IMR-90 (cell line): ENCODE data around the gene KCTD4. TPM values are rescaled to one million over a fixed set of nuclear protein-coding genes. Genes with fewer than 3 reads are reported as not detected.

Experiments used
- ATAC-seq: fragments of 200-7000 bp; cut with Tn5 transposase; 2 replicates; pipeline ENCODE4 v1.9.1; 2020; ENCODE audit warnings: low read depth, mild to moderate bottlenecking, moderate library complexity
- BruUV-seq: library from RNA; stranded (reverse); fragments of 400-500 nt; replicated peaks from 2 replicates; lab custom pipeline; 2021; lab: Mats Ljungman, UMichigan
- CTCF ChIA-PET: fragments of 300-600 bp; formaldehyde crosslinking; extraction: SDS; loops from one replicate; lab custom pipeline; 2021; ENCODE audit warnings: antibody characterized with exemption; lab: Yijun Ruan, JAX
- POLR2A ChIA-PET: fragments of 300-600 bp; sonication (Branson Sonifier 250); formaldehyde crosslinking; loops from one replicate; lab custom pipeline; 2022; ENCODE audit warnings: antibody characterized with exemption; ENCODE audit not compliant: unreplicated experiment; lab: Charles Lee
- DNase-seq: peaks from one replicate; pipeline ENCODE4 v3.0.0; 2013
- H2AFZ ChIP-seq: replicated peaks from 2 replicates; pipeline ENCODE3; 2013; ENCODE audit warnings: low read length, mild to moderate bottlenecking; ENCODE audit not compliant: poor library complexity
- H2AK5ac ChIP-seq: 2 replicates; pipeline ENCODE4 v1.6.1; 2013; ENCODE audit warnings: low read depth, low read length, inconsistent platforms
- H2AK9ac ChIP-seq: replicated peaks from 2 replicates; pipeline ENCODE3; 2013; ENCODE audit warnings: mild to moderate bottlenecking, low read depth, low read length, moderate library complexity; ENCODE audit not compliant: poor library complexity
- H2BK120ac ChIP-seq: 2 replicates; pipeline ENCODE4 v1.6.1; 2013; ENCODE audit warnings: low read depth, low read length, inconsistent platforms
- H2BK15ac ChIP-seq: 3 replicates; pipeline ENCODE4 v1.6.1; 2013; ENCODE audit warnings: low read depth, low read length, inconsistent platforms
- H2BK20ac ChIP-seq: 2 replicates; pipeline ENCODE4 v1.6.1; 2013; ENCODE audit warnings: low read depth, mild to moderate bottlenecking, inconsistent platforms, low read length, moderate library complexity
- H2BK5ac ChIP-seq: 2 replicates; pipeline ENCODE4 v1.6.1; 2013; ENCODE audit warnings: mild to moderate bottlenecking, low read depth, low read length, inconsistent platforms; ENCODE audit not compliant: poor library complexity, severe bottlenecking
- H3K14ac ChIP-seq: replicated peaks from 2 replicates; pipeline ENCODE4 v1.6.1; 2013; ENCODE audit warnings: low read depth, low read length, inconsistent platforms
- H3K18ac ChIP-seq: 2 replicates; pipeline ENCODE4 v1.6.1; 2013; ENCODE audit warnings: low read depth, low read length, control low read depth
- H3K23ac ChIP-seq: 2 replicates; pipeline ENCODE4 v1.6.1; 2013; ENCODE audit warnings: low read depth, low read length, inconsistent platforms
- H3K27ac ChIP-seq: 2 replicates; pipeline ENCODE4 v1.5.1; 2013; ENCODE audit warnings: mild to moderate bottlenecking, control low read depth, low read length; ENCODE audit not compliant: insufficient read depth
- H3K27me3 ChIP-seq: 2 replicates; pipeline ENCODE4 v1.6.1; 2013; ENCODE audit warnings: low read length; ENCODE audit not compliant: control insufficient read depth, insufficient read depth
- H3K36me3 ChIP-seq: 2 replicates; pipeline ENCODE4 v1.6.1; 2013; ENCODE audit warnings: low read length, mixed read lengths; ENCODE audit not compliant: control insufficient read depth, insufficient read depth
- H3K4ac ChIP-seq: 2 replicates; pipeline ENCODE4 v1.6.1; 2013; ENCODE audit warnings: low read depth, low read length, inconsistent platforms
- H3K4me1 ChIP-seq: 2 replicates; pipeline ENCODE4 v1.6.1; 2013; ENCODE audit warnings: low read length, mixed read lengths; ENCODE audit not compliant: control insufficient read depth, insufficient read depth
- H3K4me2 ChIP-seq: 2 replicates; pipeline ENCODE4 v1.6.1; 2013; ENCODE audit warnings: low read depth, mild to moderate bottlenecking, control low read depth, low read length, moderate library complexity
- H3K4me3 ChIP-seq: 2 replicates; pipeline ENCODE4 v1.5.1; 2013; ENCODE audit warnings: low read depth, mild to moderate bottlenecking, control low read depth, low read length, moderate library complexity; ENCODE audit not compliant: insufficient read depth
- H3K56ac ChIP-seq: 2 replicates; pipeline ENCODE4 v1.6.1; 2013; ENCODE audit warnings: low read length, inconsistent platforms; ENCODE audit not compliant: insufficient read depth; ENCODE audit errors: extremely low read depth
- H3K79me1 ChIP-seq, 2 experiments: 2 replicates each; pipeline ENCODE4 v1.6.1; 2013; ENCODE audit warnings: low read length in 2 of 2, inconsistent platforms in 1 of 2, low read depth in 1 of 2
- H3K9ac ChIP-seq: 2 replicates; pipeline ENCODE4 v1.6.1; 2013; ENCODE audit warnings: low read depth, low read length, control low read depth
- H3K9me1 ChIP-seq: 2 replicates; pipeline ENCODE4 v1.6.1; 2013; ENCODE audit warnings: low read length, inconsistent platforms; ENCODE audit not compliant: insufficient read depth
- H3K9me3 ChIP-seq: 2 replicates; pipeline ENCODE4 v1.6.1; 2013; ENCODE audit warnings: low read length; ENCODE audit not compliant: control insufficient read depth, insufficient read depth
- H4K20me1 ChIP-seq: 2 replicates; pipeline ENCODE4 v1.6.1; 2013; ENCODE audit warnings: low read length, inconsistent platforms; ENCODE audit not compliant: insufficient read depth
- H4K5ac ChIP-seq: 2 replicates; pipeline ENCODE4 v1.6.1; 2013; ENCODE audit warnings: mild to moderate bottlenecking, low read depth, low read length, control low read depth
- H4K8ac ChIP-seq, 2 experiments: 2 replicates each; pipeline ENCODE4 v1.6.1; 2013; ENCODE audit warnings: low read depth in 2 of 2, low read length in 2 of 2, control low read depth in 1 of 2, inconsistent platforms in 1 of 2
- H4K91ac ChIP-seq: 2 replicates; pipeline ENCODE4 v1.6.1; 2013; ENCODE audit warnings: low read depth, low read length, inconsistent platforms; ENCODE audit not compliant: insufficient read depth
- CHD1 ChIP-seq: IDR thresholded peaks from 2 replicates; pipeline ENCODE4 v1.6.1; 2012; ENCODE audit warnings: low read depth, low read length, improper control_type of control experiment
- FOS ChIP-seq: fragments of 150-350 bp; IDR thresholded peaks from 2 replicates; pipeline ENCODE4 v1.6.1; 2016; ENCODE audit warnings: low read depth, low read length
- MAFK ChIP-seq: IDR thresholded peaks from 2 replicates; pipeline ENCODE4 v1.6.1; 2012; ENCODE audit warnings: low read depth, low read length, improper control_type of control experiment
- MAZ ChIP-seq: IDR thresholded peaks from 2 replicates; pipeline ENCODE4 v1.6.1; 2012; ENCODE audit warnings: low read depth, mild to moderate bottlenecking, low read length, improper control_type of control experiment, moderate library complexity, borderline replicate concordance
- NFE2L2 ChIP-seq: fragments of 150-350 bp; IDR thresholded peaks from 2 replicates; pipeline ENCODE4 v1.6.1; 2016; ENCODE audit warnings: low read depth, mild to moderate bottlenecking, low read length
- POLR2A ChIP-seq: IDR thresholded peaks from 2 replicates; pipeline ENCODE4 v1.6.1; 2012; ENCODE audit warnings: mild to moderate bottlenecking, low read depth, low read length
- RCOR1 ChIP-seq: IDR thresholded peaks from 2 replicates; pipeline ENCODE4 v1.6.1; 2012; ENCODE audit warnings: mild to moderate bottlenecking, low read length, improper control_type of control experiment; ENCODE audit not compliant: insufficient replicate concordance
- SMC3 ChIP-seq: fragments of 150-350 bp; IDR thresholded peaks from 2 replicates; pipeline ENCODE4 v1.6.1; 2016; ENCODE audit warnings: low read depth, mild to moderate bottlenecking, antibody characterized with exemption, low read length, moderate library complexity
- WGBS, 2 experiments: methylation state at CpG; one replicate each; pipeline versions ENCODE4 v1.1.5 to v1.1.7; 2013; ENCODE audit warnings: missing lambda C conversion rate in 2 of 2; ENCODE audit not compliant: insufficient read length in 1 of 2; ENCODE audit errors: extremely low coverage in 2 of 2; 5-methylcytosine and 5-hydroxymethylcytosine counted together
- dilution Hi-C: fragments of 300-500 bp; cut with HindIII; formaldehyde crosslinking; loops from one replicate; pipeline ENCODE4 v1.14.3; 2018; ENCODE audit warnings: low sequenced_read_pairs; ENCODE audit not compliant: unreplicated experiment
- in situ Hi-C: fragments of 300-500 bp; cut with MboI; formaldehyde crosslinking; loops from 3 replicates; pipeline ENCODE4 v1.14.3; 2019; ENCODE audit warnings: low sequenced_read_pairs, inconsistent platforms, mixed read lengths
- intact Hi-C: fragments of 100-400 bp; cut with micrococcal nuclease; formaldehyde crosslinking; loops from 2 replicates; pipeline ENCODE4 v1.10.0; 2022
- polyA plus RNA-seq, 3 experiments: library from polyadenylated mRNA; depleted of rRNA; stranded (reverse); fragments of >200 nt; gene quantifications; 2 replicates each; pipeline ENCODE4 v1.2.3, GENCODE V29; 2012; ENCODE audit warnings: low replicate concordance in 1 of 3
- total RNA-seq: library from RNA; depleted of rRNA; stranded (reverse); fragments of >200 nt; gene quantifications from 2 replicates; pipeline ENCODE4 v1.2.3, GENCODE V29; 2012
- TF ChIP-seq, protein P1 (sequence below): conservative IDR thresholded peaks from 2 replicates; pipeline ENCODE4 v1.5.1; 2012; ENCODE audit warnings: mild to moderate bottlenecking, low read depth, low read length, improper control_type of control experiment

Gene KCTD4
- total and polyA plus RNA-seq, 2 of the 4 experiments (the other 2 are of a cell fraction): 0.53 to 0.72 TPM

DNA sequence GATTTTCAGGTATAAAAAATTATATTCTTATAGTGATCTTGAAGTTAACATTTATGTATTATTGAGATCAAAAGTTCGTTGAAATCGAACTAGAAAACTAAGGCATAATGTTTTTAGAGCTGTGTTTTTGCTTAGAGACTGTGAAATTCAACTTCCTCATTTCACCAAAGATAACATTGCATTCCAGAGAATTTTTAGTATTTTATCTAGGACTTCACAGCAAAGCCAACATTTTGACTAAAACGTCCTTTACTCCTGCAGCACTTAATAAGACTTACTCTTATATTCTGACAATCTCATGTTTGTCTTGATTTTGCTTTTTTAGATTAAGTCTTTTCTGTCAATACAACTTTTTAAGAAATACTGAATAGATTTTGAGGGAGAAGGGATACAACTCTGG, 4.7 kb downstream of the KCTD4 start:
- DNase-seq: no peak

More for the DNA sequence above, 4.7 kb downstream of the KCTD4 start:
- Histone ChIP-seq H2BK5ac (peak overlapping the region; percentile 89), H3K4me3 (no peak overlapping the region), H3K36me3 (peaks cover 2% of the 10 kb centered on the region; the same call in 1 of the 2 replicates), H3K4me2 (no peak overlapping the region), H3K18ac (no peak overlapping the region; the same call in 1 of the 2 replicates), H3K27ac (peak overlapping the region; percentile 16; the same call in 1 of the 2 replicates), H3K9me1 (peaks cover 11% of the 10 kb centered on the region), H3K9me3 (no peaks in the 10 kb centered on the region), H4K91ac (no peak overlapping the region), H2BK15ac (no peak overlapping the region), H2AFZ (no peak overlapping the region), H2AK5ac (no peak overlapping the region), H4K20me1 (no peaks in the 10 kb centered on the region), H3K14ac (no peak overlapping the region), H3K4ac (no peak overlapping the region), H2AK9ac (no peak overlapping the region), H2BK20ac (no peak overlapping the region), H4K8ac (no peak overlapping the region), H4K5ac (no peak overlapping the region), H3K56ac (no peak overlapping the region), H3K9ac (no peak overlapping the region), H3K23ac (no peak overlapping the region), H3K79me1 (peaks cover 19 to 41% of the 10 kb centered on the region in 2 experiments; a peak in 3 of 4 replicates), H2BK120ac (no peak overlapping the region), H3K27me3 (no peaks in the 10 kb centered on the region), H3K4me1 (peaks cover 7% of the 10 kb centered on the region)
- TF ChIP-seq NFE2L2: no peak
- TF ChIP-seq SMC3: no peak
- TF ChIP-seq MAFK: no peak
- TF ChIP-seq, protein P1, sequence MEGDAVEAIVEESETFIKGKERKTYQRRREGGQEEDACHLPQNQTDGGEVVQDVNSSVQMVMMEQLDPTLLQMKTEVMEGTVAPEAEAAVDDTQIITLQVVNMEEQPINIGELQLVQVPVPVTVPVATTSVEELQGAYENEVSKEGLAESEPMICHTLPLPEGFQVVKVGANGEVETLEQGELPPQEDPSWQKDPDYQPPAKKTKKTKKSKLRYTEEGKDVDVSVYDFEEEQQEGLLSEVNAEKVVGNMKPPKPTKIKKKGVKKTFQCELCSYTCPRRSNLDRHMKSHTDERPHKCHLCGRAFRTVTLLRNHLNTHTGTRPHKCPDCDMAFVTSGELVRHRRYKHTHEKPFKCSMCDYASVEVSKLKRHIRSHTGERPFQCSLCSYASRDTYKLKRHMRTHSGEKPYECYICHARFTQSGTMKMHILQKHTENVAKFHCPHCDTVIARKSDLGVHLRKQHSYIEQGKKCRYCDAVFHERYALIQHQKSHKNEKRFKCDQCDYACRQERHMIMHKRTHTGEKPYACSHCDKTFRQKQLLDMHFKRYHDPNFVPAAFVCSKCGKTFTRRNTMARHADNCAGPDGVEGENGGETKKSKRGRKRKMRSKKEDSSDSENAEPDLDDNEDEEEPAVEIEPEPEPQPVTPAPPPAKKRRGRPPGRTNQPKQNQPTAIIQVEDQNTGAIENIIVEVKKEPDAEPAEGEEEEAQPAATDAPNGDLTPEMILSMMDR: no peak
- no peak for TF ChIP-seq POLR2A
- no peak for TF ChIP-seq MAZ
- no peak for TF ChIP-seq CHD1
- no peak for TF ChIP-seq FOS
- TF ChIP-seq RCOR1: no peak
- CTCF ChIA-PET: no interaction called here
- intact Hi-C loops (loop anchor here (5.0 kb wide), 1 partner anchor 74 kb away; the partner anchor contains the start of gene GTF2F2), in situ Hi-C loops (no loop called here), dilution Hi-C loops (no loop called here)
- POLR2A ChIA-PET: interaction anchor here (0.6 kb wide), 1 partner anchor 174 kb away, joined by 3 read pairs; no protein-coding TSS in a partner anchor
- no TSS peak for BruUV-seq
- ATAC-seq: peak; percentile 34
- no CpG with 5 or more reads among the region's 3 CpGs for WGBS, 2 experiments
